Femur (tissue), 1 donor: ENCODE results near the gene CENPO.

ENCODE experiments used
- DNase-seq: peaks from one replicate; pipeline ENCODE4 v3.0.0-alpha.2; 2017

The CENPO gene

GRCh38 chr2:24866946-24867345 is 73.7 kb downstream of the CENPO start:
- DNase-seq, result no peak

GRCh38 chr2:24870440-24870839 is 77.2 kb downstream of the CENPO start:
- DNase-seq, result no peak

GRCh38 chr2:24870891-24871705 is 77.9 kb downstream of the CENPO start:
- DNase-seq, result no peak

- DNase-seq, result no peak
These were observed 78.7 kb downstream of the CENPO start for GRCh38 chr2:24871852-24872333.
